Stimulated activated CD8-positive, alpha-beta memory T cell treated with anti-CD3 and anti-CD28 coated beads, Interleukin-7, amount 100 ng/mL, for 48 hours (primary cell): ENCODE data around the gene SREBF2.
"Not testable (repeated sequence)": the region's sequence is repeated elsewhere in the genome, so short reads cannot be mapped to it uniquely, and the experiment has no call there.

ENCODE experiments used
- DNase-seq, 2 donors: peaks; one replicate each; pipeline ENCODE4 v3.0.0-alpha.2; 2020; ENCODE audit warnings: low read depth in 1 of 2; ENCODE audit errors: extremely low read depth in 1 of 2

Gene SREBF2

GRCh38 chr22:41820447-41820846 is 12.5 kb upstream of the SREBF2 start:
- DNase-seq, result no peak

- DNase-seq, result no peak
Measured at GRCh38 chr22:41821471-41822316, 11.2 kb upstream of the SREBF2 start.

DNA sequence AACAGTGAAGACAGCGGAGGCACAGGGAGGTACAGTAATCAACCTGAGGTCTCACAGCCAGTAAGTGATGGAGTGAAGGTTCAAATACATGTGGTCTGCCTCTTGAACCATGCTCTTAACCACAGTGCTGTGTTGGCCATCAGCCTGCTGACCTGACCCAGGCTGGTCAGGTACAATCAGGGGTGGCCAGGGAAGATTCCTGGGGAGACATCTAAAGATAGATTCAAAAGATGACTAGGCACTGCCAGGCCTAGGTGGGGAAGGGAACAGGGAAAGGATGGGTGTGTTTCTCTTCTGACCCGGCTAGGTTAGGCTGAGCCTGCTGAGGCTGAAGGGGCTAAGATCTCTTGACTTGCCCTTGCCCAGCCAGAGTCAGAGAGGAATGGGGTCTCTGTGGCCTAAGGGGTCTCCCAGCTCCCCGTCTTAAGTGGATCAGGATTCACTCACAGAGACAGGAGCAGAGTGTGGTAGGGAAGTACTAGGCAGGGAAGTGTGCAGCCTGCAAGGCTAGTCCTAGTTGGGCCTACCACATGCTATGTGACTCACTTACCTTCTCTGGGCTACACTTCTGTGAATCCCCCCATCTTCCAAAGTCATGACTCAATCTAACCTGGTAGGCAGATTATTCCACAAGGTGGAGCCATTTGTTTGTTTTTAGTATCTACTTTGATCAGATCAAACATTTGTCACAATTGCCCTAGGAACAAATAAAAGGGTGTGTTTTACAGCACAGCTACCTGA is 10.4 kb upstream of the SREBF2 start:
- DNase-seq, result no peak

- no peak for DNase-seq
Measured at GRCh38 chr22:41823797-41824196, 9.1 kb upstream of the SREBF2 start.

GRCh38 chr22:41825376-41825775 is 7.5 kb upstream of the SREBF2 start:
- DNase-seq, result no peak

DNA sequence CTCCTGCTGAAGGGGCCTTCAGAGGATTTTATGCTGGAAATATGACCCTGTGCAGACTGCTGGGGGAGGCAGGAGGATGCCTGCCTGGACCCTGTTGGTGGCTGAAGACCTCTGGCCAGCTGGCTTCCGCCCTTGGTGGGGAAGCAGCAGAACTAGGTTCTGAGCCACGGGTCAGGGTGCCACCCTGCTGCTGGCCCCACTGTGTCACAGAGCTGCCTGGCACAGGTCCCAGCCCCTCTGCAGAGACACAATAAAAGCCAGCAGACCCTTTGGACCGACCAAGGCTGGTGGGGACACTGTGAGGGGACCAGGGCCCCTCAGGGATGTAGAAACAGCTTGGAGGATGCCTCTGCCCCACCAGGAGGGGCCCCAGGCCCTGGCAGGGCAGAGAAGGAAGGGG is 6.9 kb upstream of the SREBF2 start:
- DNase-seq, result no peak

GRCh38 chr22:41826430-41827383 is 6.2 kb upstream of the SREBF2 start:
- DNase-seq, result no peak

GRCh38 chr22:41827671-41828070 is 5.2 kb upstream of the SREBF2 start:
- no peak for DNase-seq

- no peak for DNase-seq
Measured at GRCh38 chr22:41828516-41828915, 4.4 kb upstream of the SREBF2 start.

DNA sequence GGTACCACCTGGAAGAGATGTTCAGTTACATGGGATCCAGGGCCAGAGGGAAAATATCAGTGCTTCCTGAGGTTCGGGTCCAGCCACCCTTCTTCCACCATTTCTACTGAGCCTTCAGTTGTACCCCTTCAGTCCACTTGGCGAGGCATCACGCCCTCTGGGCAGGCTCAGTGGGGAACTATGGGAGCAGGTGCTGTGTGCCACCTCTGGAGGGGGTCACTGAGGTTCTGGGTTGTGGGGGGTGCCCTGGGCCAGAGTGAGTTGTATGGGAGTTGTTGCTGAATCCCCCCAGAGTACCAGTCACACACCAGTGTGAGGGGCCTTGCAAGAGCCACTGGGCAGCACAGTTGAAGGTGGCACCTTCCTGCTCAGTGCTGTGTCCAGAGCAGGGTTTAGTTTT is 2.7 kb upstream of the SREBF2 start:
- DNase-seq, result peak in 1 of 2 donors; percentile 4

DNA sequence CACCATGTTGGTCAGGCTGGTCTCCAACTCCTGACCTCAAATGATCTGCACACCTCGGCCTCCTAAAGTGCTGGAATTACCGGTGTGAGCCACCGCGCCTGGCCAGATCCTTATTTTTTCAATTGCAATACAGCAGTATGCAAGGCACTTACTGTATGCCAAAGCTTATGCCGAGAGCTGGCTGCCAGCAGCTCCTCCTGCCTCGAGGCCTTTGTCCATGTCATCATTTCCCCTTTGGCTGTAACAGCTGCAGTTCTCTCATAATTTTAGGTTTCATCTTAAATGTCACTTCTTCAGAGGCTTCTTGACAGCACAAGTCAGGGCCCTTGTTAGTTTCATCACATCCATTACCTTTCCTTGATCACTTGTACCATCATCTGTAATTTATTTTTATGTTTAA is 1.5 kb upstream of the SREBF2 start:
- no peak for DNase-seq

DNA sequence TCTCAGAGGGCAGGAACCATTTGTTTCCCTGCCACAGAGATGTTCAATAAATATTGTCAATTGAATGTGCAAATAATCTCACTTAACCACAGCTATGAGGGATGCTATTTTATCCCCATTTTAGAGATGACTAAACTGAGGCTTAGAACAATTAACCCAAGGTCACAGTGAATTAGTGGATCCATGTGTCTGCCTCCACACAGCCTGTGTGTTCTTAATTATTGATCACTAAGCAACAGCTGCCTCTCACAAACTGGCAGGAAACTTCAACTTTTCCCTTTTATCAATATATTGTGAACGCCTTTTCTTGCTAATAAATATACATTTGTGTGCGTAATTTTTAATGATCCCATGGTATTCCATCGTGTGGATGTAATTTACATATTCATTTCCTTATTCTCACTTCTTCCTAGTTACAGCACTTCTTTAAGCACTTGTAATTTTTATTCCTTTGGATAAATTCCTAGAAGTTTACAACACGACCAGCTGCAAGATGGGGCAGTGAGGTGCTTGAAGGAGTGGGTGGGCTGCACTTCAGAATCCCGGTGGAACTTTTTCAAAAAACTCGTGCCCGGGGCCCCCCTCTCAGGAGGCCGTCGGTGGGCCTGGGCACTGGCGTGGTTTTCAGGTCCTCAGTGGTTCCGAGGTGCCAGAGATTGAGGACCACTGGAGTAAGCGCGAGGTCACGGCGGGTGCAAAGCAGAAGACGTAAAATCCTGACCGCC is 915 bp upstream of the SREBF2 start:
- DNase-seq, result no peak

DNA sequence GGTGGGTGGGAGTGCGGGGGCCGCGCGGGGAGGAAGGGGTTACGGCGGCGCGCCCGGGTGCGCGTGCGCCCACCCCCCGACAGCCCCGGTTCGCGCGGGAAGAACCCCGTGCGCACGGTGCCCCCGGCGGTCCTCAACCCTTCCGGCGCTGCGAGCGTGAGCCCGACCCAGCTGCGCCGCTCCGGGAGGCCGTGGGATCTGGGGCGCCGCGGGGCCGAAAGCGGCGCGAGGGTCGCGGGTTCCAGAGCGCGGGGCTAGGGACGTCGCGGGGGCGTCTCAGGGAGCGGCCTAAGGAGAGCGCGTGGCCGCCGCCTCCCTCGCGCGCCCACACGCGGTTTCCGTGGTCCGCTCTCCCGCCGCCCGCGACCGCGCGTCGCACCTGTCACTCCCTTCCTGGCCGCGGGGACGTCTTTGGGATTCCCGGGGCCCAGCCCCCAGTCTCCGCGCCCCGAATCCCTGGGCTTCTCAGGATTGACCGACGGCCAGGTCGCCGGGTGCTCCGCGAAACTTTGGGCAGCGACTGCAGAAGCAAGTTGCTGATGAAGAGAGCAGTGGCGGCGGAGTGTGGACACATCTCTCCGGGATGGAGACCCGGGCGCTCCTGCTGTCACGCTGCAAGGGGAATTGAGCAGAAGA is 582 bp downstream of the SREBF2 start:
- no peak for DNase-seq

DNA sequence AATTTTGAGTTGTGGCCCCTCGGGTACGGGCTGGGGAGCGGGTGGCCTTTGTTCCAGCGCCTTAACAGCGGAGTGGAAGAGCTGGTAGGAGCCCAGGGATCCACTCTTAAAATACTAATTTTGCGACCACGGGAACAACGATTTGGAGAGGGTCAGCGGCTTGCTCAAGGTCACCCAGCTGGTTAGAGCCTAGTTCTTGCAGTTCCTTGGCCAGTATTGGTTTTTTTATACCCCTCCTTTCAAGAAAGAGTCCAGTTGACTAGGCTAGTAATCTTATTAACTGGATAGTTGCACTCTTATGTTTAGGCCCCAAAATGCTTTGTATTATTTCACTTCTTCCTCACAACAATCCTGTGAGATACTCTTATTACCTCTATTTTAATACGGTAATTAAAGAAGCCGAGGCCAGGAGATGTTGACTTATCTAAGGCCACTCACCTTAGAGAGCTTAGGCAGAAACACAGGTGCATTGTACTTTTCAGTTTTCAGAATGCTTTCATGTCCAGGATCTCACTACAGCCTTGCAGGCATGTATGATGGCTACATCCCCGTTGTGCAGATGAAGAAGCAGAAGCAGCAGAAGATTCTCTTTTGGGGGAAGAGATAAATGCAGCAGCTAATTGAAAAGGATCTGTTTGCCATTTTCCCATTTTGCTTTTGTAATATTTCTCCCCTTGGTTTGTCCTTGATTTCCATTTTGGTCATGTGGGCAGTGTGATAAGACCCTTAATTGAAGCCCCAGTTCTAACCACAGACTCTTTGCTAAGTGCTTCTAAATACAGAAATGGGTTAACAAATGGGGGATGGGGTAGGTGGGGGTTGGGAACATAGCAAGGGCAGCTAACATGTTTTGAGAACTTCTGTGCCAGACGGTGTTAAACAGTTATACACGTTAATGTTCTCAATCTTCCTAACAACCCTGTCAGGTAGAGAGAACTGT is 1.4 kb downstream of the SREBF2 start:
- no peak for DNase-seq

DNA sequence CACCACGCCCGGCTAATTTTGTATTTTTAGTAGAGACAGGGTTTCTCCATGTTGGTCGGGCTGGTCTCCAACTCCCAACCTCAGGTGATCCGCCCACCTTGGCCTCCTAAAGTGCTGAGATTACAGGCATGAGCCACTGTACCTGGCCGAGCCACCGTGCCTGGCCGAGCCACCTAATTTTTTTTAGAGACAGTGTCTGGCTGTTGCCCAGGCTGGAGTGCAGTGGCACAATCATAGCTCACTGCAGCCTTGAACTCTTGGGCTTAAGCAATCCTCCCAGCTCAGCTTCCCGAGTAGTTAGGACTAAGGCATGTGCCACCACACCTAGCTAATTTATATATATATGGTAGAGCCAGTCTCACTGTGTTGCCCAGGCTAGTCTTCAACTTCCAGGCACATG is 2.6 kb downstream of the SREBF2 start:
- DNase-seq, result not testable (repeated sequence)

DNA sequence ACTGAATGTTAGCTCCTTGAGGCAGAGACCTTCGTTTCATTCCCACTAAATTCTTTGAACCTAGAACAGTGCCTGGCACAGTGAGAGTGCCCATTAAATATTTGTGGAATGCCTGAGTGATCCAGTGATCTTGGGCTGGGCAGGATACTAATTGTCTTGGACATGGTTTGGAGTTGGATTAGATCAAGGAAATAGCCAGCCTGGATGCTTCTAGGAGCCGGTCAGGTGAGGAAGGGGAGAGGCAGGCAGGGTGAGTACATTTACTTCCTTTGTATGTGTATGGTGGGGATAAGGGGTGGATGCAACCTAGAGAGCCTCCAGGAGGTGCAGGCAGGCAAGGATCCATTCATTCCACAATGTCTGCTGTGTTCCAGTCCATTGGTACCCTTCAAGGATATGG is 3.6 kb downstream of the SREBF2 start:
- DNase-seq, result no peak

DNA sequence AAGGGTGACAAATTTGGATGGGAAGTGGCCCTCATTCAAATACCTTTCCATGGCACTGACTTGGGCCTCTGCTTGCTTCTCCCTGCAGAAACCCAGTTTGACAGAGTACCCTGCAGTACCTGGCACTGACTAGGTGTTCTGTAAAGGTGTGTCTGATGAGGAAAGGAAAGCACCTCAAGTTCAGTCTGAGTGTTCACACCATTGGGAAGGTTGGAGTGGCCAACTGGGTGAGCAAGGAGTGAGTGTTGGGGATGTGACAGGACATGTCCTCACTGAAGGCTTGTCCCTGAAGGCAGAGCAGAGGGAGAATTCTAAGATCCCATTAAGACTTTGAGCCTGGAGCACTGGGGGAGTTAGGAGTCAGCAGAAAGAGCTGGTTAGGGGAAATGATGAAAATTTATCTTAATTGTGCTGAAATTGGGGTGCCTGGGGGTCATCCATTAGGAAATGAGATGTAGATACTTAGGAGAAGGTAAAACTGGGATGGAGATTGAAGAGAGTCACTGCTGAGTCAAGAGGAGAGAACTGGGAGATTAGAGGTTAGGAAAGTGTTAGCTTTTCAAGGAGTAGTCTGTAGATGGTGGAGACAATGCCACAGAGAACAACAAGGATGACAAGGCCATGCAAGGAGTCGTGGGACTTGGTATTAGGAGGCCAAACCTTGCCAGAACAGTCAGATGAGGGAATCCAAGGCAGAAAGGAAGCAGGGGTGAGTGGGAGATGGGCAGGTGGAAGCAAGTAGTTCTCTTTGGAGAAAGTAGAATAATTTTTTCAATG is 6.1 kb downstream of the SREBF2 start:
- DNase-seq, result no peak

- DNase-seq, result no peak
Measured at GRCh38 chr22:41840216-41840615, 7.3 kb downstream of the SREBF2 start.
